Suprapubic skin (tissue), 4 donors: ENCODE measurements around the gene COL9A3.

Experiments
- CTCF ChIP-seq, 2 donors: fragments of 200-600 bp in 1 of 2; fragments of 450-650 bp in 1 of 2; sonication (generic) in 1 of 2; IDR thresholded peaks; one replicate each; pipeline ENCODE4 v1.5.1; 2016 to 2019; ENCODE audit warnings: antibody characterized with exemption in 2 of 2, mild to moderate bottlenecking in 1 of 2, moderate library complexity in 1 of 2
- EP300 ChIP-seq: sonication (generic); formaldehyde crosslinking; IDR thresholded peaks from one replicate; pipeline ENCODE4 v1.6.1; 2017; ENCODE audit warnings: antibody characterized with exemption
- POLR2A ChIP-seq, 2 donors: fragments of 450-650 bp; IDR thresholded peaks; one replicate each; pipeline ENCODE4 v1.6.1; 2017; ENCODE audit warnings: antibody characterized with exemption in 2 of 2, mild to moderate bottlenecking in 2 of 2, moderate library complexity in 2 of 2
- POLR2AphosphoS5 ChIP-seq, 3 donors: sonication (generic); formaldehyde crosslinking; IDR thresholded peaks; one replicate each; pipeline ENCODE4 v1.6.1; 2017; ENCODE audit warnings: antibody characterized with exemption in 3 of 3

- TF ChIP-seq CTCF (IDR thresholded peaks at IDR 0.05) = no peak
- TF ChIP-seq EP300 = no peak
- no peak for TF ChIP-seq POLR2AphosphoS5 (IDR thresholded peaks at IDR 0.05)
- TF ChIP-seq POLR2A (IDR thresholded peaks at IDR 0.05) = no peak
Observed at GRCh38 chr20:62804021-62804626, 12.7 kb upstream of the COL9A3 start.
